Lung microvascular endothelial cell (primary cell): ENCODE data around the gene FICD. TPM values are rescaled to one million over a fixed set of nuclear protein-coding genes. Genes with fewer than 3 reads are reported as not detected.

Source experiments
- DNase-seq, 2 donors: peaks; one replicate each; pipeline versions ENCODE4 v3.0.0 to v3.0.0-alpha.2; 2010; ENCODE audit warnings: low read depth in 2 of 2
- total RNA-seq: library from RNA; depleted of rRNA; stranded (reverse); fragments of >200 nt; gene quantifications from 2 replicates; pipeline ENCODE4 v1.2.1, GENCODE V29; 2014

The FICD gene
- total RNA-seq, 1 donor from 2014 or later: 4.8 TPM

DNA sequence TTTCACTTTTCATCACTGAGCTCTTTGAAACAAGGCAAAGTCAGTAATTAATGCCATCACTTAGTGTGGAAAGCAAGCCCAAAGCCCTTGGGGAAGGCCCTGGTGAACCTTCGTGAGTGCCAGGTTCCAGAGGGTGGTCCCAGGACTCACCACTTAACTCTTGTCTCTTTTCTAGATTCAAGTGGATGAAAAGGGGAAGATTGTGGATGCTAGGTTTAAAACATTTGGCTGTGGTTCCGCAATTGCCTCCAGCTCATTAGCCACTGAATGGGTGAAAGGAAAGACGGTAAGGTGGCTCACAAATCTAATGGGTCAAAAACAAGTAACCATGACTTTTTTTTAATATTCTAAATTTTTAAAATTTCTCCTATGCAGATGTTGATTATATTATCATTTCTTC is 50.1 kb downstream of the FICD start:
- DNase-seq: no peak

DNA sequence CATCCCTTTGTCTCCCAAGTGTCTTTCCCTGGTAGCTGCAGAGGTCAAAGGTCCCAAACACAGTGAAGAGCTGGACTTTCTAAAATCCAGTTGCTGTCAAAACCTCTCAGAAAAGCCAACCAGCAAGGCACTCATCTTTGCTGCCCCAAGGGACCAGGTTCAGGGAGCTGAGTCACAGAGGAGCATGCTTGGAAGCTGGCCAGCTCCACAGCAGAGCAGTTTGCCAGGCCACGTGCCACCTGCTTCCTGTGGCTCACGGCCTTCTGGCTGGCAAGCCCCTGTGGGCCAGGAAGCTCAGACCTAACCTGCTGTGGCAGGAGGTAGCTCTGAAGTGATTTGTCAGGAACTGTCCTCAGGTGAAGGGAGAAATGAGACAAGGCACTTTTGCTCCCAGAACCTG is 50.9 kb downstream of the FICD start:
- peak; percentile 89 to 92 for DNase-seq

DNA sequence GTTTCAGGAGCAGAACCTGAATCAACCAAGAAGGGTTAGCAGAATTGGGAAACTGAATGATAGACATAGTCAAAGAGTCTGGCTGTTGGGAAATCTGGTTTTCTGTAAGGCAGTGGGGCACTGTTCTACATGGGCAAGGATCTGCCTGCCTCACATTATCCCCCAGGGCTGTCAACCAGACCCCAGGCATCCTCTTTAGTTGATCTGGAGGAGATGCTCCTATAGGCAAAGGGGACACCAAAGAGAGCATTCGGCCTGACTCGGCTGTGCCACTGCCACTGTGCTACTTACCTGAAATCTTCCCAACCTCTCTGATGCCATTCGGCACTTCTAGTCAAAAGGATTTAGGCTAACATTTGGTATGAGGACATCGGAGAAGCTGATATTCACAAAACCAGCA is 51.4 kb downstream of the FICD start:
- no peak for DNase-seq

DNA sequence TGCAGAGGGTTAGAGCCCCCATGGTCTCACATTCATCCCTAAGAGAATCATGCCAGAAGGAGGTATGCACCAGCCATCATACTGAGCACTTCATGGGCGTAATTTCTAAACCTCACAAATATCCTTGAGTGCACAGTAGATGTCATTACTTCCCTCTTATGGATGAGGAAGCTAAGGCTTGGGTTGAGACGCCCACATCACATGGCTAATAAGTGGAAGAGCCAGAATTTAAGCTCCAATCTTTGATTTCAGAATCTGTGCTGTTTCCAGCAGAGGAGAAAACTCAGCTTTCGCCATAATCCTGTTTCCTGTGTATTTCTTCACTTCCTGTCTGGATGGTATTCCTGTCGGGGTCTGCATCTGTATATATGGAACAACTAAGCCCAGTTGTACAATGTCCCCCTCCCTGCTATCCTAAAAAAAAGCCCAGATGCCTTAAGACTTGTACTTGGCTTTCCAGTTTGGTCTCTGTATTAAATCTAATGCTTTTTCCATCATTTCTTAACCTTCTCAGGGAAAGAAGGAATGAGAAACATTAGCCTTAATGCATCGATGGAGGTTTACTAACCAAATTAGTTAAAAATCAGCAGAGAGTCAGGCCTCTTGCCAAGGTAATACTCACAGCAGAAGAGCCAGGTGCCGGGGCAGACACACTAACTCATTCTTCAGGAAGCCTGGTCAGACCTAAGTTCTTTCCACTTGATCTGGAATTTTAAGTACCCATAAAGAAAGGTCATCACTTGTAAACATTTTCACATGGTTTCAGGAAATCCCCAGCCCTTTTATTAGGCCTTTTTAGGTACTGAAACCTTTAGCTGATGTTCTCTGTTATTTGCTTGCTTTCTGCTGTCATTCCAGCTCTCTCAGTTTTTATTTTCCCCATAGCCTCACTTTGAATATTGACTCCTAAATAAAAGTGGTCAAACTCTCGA is 52.6 kb downstream of the FICD start:
- DNase-seq: peak; percentile 27 to 32

DNA sequence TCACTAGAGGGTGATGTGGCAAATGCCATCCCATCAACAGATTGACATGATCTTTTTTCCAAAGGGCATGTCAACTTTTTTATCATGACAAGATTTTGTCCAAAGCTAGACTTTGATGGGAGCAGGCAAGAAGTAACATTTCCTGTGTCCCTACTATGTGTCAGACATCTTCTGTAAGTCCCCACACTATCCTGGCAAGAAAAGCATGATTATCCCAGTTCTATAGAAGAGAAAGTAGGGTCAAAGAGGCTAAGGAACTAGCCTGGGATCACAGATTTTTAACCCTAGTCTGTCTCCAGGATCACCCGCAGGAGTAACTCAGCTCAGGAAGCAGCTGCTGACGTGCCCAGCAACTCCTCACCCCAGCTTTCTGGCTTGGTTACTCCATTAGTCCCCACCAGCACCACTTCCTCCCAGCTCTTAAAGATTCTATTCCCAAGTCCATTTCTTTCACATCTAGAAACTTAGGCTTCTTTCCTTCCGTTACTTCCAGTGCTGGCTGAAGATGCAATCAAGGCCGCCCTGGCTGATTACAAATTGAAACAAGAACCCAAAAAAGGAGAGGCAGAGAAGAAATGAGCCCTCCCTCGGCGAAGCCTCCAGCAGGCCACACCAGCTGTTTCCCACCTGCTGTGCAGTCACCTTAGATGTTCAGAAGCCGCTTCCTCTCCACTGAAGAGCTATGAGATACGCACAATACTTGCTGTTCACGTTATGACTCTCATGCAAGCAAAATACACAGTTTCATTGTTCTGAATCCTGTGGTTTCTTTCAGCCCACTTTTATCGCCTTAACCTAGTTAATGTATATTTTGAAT is 53.5 kb downstream of the FICD start:
- DNase-seq: peak in 1 of 2 donors; percentile 20

Other genes with a start within 250 kb of the FICD start
- under 0.01 TPM in 1 of 2 replicates, not detected in the other for gene CMKLR1, start 176.0 kb upstream of the FICD start, total RNA-seq
- 41.0 and 84.1 TPM in 2 replicates for gene SART3, start 45.9 kb downstream of the FICD start, total RNA-seq
- 66.3 and 77.0 TPM in 2 replicates for gene ISCU, start 47.3 kb downstream of the FICD start, total RNA-seq
- gene TMEM119, start 82.8 kb downstream of the FICD start, total RNA-seq: not detected in 2 replicates
- 0.20 and 0.22 TPM in 2 replicates for gene SELPLG, start 118.6 kb downstream of the FICD start, total RNA-seq
- gene CORO1C, start 216.2 kb downstream of the FICD start, total RNA-seq: 157 and 168 TPM in 2 replicates